ENCODE data around the gene FAAH. TPM values are rescaled to one million over a fixed set of nuclear protein-coding genes. Genes with fewer than 3 reads are reported as not detected.

FAAH gene
- total RNA-seq, 1 experiment from 2014 or later, result 24.8 TPM

DNA sequence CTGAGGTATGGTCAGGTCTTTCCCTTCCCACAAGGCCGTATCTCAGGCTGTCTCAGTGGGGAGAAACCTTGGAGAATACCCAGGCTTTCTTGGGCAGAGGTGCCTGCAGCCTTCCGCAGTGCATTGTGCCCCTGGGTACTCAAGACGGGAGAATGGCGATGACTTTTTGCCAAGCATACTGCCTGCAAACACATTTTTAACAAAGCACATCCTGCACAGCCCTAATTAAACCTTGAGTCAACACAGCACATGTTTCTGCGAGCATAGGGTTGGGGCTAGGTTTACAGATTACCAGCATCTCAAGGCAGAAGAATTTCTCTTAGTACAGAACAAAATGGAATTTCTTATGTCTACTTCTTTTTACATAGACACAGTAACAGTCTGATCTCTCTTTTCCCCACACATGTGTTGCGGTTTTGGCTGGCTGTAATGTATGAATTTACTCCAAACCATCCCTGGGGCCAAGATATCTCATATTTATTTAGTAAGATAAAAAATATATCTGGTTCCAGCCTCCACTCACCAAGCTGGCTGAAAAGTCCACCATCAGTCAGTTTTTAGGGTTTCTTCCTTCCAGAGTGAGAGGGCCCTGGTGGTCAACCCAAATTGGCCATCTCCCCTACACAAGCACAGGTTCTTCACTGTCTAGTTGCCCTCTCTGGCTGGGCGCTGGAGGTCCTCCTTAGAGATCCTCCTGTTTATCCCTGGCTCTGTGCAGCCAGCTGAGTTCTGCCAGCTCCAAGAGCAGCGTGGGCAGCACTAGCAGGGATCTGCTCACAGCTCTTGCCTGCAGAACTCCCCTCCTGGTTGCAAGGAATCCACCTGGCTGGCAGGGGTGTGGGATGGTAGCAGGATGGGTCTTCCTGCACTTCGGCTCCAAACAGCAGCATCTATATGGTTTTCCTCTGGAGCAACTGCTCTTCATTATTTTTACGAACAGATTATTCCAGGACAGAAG lies 2.6 kb downstream of the FAAH start (continued):
- TF ChIP-seq, protein P1, sequence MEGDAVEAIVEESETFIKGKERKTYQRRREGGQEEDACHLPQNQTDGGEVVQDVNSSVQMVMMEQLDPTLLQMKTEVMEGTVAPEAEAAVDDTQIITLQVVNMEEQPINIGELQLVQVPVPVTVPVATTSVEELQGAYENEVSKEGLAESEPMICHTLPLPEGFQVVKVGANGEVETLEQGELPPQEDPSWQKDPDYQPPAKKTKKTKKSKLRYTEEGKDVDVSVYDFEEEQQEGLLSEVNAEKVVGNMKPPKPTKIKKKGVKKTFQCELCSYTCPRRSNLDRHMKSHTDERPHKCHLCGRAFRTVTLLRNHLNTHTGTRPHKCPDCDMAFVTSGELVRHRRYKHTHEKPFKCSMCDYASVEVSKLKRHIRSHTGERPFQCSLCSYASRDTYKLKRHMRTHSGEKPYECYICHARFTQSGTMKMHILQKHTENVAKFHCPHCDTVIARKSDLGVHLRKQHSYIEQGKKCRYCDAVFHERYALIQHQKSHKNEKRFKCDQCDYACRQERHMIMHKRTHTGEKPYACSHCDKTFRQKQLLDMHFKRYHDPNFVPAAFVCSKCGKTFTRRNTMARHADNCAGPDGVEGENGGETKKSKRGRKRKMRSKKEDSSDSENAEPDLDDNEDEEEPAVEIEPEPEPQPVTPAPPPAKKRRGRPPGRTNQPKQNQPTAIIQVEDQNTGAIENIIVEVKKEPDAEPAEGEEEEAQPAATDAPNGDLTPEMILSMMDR (IDR thresholded peaks at IDR 0.05 in 2 of 3, conservative IDR thresholded peaks at IDR 0.05 in 1 of 3; ENCODE audit: borderline replicate concordance in 1 of 3, insufficient read depth in 1 of 3, low read depth in 2 of 3, low read length in 2 of 3), result no peak
- no peak for TF ChIP-seq RAD21 (IDR thresholded peaks at IDR 0.05; ENCODE audit: low read depth)

DNA sequence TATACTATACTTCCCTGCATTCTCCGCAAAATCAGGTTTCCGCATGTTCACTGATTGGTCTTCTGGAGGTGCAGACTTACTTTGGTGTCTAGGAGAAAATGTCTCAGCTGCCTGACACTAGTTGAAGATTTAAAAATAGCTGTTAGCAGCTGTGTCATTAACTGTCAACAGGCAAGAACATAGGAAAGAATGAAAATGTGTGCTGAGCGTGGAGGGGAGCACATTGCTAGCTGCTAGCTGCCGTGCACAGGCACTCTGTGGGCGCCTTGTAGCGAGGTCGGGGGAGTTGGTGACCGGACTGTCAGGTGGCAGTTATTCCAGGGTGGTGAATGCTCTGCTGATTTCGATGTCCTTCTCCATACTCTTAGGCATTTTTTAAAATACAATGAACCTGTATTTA lies 5.2 kb downstream of the FAAH start:
- Histone ChIP-seq H3K4me2 (ENCODE audit: low read length) (no peak overlapping the region), H3K9me2 (ENCODE audit: insufficient read depth) (no peaks in the 10 kb centered on the region), H2AFZ (ENCODE audit: low read depth, low read length, poor library complexity, severe bottlenecking) (no peak overlapping the region), H3K4me1 (ENCODE audit: control insufficient read depth in 1 of 2, insufficient read depth in 2 of 2, low read length in 2 of 2) (peaks cover 13 to 23% of the 10 kb centered on the region in 2 experiments; a peak in 3 of 4 replicates), H3K9me3 (ENCODE audit: control insufficient read depth in 1 of 2, insufficient read depth in 1 of 2, low read depth in 1 of 2, low read length in 2 of 2) (no peaks in the 10 kb centered on the region), H3K36me3 (ENCODE audit: control insufficient read depth in 1 of 2, insufficient read depth in 2 of 2, low read length in 2 of 2) (no peaks in the 10 kb centered on the region), H3K27ac (ENCODE audit: low read depth, low read length) (no peak overlapping the region), H3K9ac (ENCODE audit: low read length) (no peak overlapping the region), H3K79me2 (ENCODE audit: insufficient read depth, low read length) (no peaks in the 10 kb centered on the region), H3K27me3 (ENCODE audit: insufficient read depth, low read length) (no peaks in the 10 kb centered on the region), H3K4me3 (replicated peaks in 1 of 2; ENCODE audit: low read depth in 1 of 2, low read length in 2 of 2) (no peak overlapping the region), H4K20me1 (ENCODE audit: insufficient read depth) (no peaks in the 10 kb centered on the region)
- no TSS peak for BruUV-seq (replicated peaks)
- DNase-seq (ENCODE audit: low read depth, low spot score), result no peak
- POLR2A ChIA-PET, result no interaction called here
- RAD21 ChIA-PET (ENCODE audit: low non-redundant PET in 1 of 2, low total read pairs in 2 of 2, uncharacterized antibody in 2 of 2, unreplicated experiment in 2 of 2), result no interaction called here
- intact Hi-C loops (cut with micrococcal nuclease), result no loop called here
- CTCF ChIA-PET, result no interaction called here
- ATAC-seq, result no peak
- TF ChIP-seq EGR1 (IDR thresholded peaks at IDR 0.05; ENCODE audit: low read depth) (no peak), TCF7L2 (IDR thresholded peaks at IDR 0.05; ENCODE audit: borderline replicate concordance, extremely low read depth, insufficient read depth, insufficient read length) (no peak), SP1 (IDR thresholded peaks at IDR 0.05; ENCODE audit: low read depth) (no peak), YY1 (IDR thresholded peaks at IDR 0.05; ENCODE audit: extremely low read depth, insufficient replicate concordance, low read depth, low read length) (no peak), ZFX (IDR thresholded peaks at IDR 0.05) (no peak), SRF (IDR thresholded peaks at IDR 0.05; ENCODE audit: low read depth) (no peak), EZH2phosphoT487 (IDR thresholded peaks at IDR 0.05; ENCODE audit: borderline replicate concordance) (no peak), SIN3A (IDR thresholded peaks at IDR 0.05; ENCODE audit: low read depth) (no peak), ELF1 (IDR thresholded peaks at IDR 0.05; ENCODE audit: borderline replicate concordance, low read depth) (no peak), CBX3 (IDR thresholded peaks at IDR 0.05; ENCODE audit: low read depth) (no peak)
- TF ChIP-seq, protein P2, sequence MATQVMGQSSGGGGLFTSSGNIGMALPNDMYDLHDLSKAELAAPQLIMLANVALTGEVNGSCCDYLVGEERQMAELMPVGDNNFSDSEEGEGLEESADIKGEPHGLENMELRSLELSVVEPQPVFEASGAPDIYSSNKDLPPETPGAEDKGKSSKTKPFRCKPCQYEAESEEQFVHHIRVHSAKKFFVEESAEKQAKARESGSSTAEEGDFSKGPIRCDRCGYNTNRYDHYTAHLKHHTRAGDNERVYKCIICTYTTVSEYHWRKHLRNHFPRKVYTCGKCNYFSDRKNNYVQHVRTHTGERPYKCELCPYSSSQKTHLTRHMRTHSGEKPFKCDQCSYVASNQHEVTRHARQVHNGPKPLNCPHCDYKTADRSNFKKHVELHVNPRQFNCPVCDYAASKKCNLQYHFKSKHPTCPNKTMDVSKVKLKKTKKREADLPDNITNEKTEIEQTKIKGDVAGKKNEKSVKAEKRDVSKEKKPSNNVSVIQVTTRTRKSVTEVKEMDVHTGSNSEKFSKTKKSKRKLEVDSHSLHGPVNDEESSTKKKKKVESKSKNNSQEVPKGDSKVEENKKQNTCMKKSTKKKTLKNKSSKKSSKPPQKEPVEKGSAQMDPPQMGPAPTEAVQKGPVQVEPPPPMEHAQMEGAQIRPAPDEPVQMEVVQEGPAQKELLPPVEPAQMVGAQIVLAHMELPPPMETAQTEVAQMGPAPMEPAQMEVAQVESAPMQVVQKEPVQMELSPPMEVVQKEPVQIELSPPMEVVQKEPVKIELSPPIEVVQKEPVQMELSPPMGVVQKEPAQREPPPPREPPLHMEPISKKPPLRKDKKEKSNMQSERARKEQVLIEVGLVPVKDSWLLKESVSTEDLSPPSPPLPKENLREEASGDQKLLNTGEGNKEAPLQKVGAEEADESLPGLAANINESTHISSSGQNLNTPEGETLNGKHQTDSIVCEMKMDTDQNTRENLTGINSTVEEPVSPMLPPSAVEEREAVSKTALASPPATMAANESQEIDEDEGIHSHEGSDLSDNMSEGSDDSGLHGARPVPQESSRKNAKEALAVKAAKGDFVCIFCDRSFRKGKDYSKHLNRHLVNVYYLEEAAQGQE (IDR thresholded peaks at IDR 0.05; ENCODE audit: low read depth), result no peak
- TF ChIP-seq, protein P3, sequence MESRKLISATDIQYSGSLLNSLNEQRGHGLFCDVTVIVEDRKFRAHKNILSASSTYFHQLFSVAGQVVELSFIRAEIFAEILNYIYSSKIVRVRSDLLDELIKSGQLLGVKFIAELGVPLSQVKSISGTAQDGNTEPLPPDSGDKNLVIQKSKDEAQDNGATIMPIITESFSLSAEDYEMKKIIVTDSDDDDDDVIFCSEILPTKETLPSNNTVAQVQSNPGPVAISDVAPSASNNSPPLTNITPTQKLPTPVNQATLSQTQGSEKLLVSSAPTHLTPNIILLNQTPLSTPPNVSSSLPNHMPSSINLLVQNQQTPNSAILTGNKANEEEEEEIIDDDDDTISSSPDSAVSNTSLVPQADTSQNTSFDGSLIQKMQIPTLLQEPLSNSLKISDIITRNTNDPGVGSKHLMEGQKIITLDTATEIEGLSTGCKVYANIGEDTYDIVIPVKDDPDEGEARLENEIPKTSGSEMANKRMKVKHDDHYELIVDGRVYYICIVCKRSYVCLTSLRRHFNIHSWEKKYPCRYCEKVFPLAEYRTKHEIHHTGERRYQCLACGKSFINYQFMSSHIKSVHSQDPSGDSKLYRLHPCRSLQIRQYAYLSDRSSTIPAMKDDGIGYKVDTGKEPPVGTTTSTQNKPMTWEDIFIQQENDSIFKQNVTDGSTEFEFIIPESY (IDR thresholded peaks at IDR 0.05; ENCODE audit: extremely low read depth, insufficient replicate concordance, low read length), result no peak
